Measurements from ENCODE around the gene MCMBP. TPM values are rescaled to one million over a fixed set of nuclear protein-coding genes. Genes with fewer than 3 reads are reported as not detected.
"Not testable (repeated sequence)": the region's sequence is repeated elsewhere in the genome, so short reads cannot be mapped to it uniquely, and the experiment has no call there.

The MCMBP gene
- polyA plus RNA-seq, 4 donors: 59.6 to 69.3 (median 66.7) TPM

DNA sequence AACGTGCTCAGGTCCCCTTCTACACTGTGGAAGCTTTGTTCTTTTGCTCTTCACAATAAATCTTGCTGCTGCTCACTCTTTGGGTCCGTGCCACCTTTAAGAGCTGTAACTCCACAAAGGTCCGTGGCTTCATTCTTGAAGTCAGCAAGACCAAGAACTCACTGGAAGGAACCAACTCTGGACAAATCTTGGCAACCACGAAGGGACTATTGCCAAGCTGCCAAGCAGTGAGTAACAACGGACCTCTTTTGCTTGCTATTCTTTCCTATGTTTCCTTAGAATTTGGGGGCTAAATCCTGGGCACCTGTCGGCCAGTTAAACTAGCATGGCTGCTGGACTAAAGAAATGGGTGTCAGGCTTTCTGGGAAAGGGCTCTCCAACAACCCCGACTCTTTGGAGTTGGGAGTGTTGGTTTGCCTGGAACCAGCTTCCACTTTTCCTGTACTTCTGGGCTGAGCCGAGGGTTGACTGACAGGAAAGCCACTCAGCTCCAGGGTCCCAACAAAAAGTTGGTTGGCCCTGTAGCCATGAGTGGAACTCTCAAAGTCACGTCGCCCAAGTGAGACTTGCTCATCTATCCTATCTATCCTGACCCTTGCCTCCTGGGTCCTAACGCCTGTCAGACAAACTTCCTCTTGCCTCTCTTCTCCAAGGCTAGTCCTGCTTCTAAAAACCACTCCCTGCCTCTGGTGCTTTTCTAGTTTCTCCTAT, 11.4 kb upstream of the MCMBP start:
- DNase-seq (ENCODE audit: low read depth in 4 of 4, low spot score in 3 of 4): not testable (repeated sequence)

DNA sequence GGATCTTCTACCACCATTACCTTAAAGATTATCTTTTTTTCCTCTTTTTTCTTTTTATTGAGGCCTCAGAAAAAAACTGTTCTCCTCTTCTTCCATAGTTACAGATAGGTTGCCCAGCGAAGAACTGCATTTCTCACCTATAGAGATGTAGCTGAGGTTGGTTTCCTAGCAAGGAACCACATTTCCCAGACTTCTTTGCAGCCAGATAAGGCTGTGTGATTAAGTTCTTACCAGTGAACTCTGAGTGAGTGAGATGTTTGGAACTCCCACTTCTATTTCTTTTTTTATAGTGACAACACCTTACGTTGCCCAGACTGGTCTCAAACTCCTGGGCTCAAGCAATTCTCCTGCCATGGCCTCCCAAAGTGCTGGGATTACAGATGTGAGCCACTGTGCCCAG, 5.9 kb upstream of the MCMBP start:
- DNase-seq (ENCODE audit: low read depth in 4 of 4, low spot score in 3 of 4): no peak

DNA sequence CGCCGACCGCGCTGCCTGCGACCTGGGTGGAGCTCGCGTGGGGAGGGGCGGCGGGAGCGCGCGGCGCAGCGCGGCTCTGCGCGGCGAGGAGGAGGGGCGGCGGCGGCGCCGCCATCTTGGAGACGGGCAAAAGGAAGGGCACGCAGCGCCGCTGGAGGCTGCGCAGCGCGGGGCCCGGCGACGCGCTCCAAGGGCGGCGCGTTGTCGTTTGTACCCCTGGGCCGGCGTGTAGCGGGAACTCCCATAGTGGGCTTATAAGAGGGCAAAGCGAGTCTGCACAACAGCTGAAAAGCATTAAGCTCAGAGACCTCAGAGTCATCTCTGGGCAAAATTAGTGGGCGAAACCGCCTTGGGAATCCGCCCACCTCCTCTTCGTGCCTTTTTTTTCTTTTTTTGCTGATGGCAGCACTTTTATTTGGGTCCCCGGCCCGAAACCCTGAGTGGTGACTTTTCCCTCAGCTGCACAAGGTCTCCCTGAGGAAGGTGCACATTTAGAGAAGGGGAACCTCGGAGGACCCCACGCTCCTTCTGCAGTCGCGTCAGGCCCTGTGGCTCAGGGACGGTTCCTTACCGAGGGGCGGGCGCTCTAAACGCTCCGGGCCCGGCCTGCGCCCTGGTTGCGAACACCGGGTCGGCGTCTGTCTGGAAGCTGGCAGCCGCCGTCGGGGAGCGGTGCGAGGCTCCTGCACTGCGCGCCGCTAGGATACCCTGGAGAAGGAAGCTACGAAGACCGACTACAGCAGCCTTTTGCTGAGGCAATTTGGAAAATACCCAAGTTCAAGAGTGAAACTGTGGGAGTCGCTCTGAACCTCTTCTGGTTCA, 428 bp upstream of the MCMBP start:
- peak; percentile 81 to 85 (median 84) for DNase-seq (ENCODE audit: low read depth in 4 of 4, low spot score in 3 of 4)

DNA sequence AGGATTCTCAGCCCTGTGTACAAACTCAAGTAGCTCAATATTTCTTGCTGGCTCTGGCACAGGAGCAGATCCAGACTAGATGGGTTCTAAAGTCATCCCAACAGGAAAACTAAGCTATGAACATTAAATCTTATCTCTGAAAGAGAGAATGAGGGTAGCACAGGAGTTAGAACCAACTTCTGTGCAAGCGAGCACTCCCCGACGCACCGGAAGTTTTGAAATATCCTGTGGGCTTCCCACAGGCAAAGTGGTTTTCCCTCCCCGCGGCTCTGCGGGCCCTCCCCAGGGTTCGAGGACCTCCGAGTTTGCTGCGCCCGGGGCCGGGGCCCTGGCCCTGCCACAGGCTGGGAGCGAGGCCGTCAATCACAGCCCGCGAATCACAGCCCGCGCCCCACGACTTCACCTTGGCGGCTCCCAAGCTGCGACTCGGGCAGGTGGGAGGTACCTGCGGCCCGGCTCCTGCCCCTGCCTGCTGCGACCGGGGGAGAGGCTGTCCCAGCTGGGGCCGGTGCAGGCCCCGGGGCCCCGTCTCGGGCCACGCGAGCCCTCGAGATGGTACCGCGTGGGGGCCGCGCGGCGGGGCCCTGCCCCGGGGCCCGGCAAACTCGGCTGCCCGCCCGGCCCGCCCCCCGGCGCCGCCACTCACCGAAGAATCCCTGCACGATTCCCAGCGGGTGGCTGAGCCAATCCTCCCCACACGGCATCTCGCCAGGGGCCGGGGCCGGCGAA, 598 bp downstream of the MCMBP start:
- DNase-seq (ENCODE audit: low read depth in 4 of 4, low spot score in 3 of 4): peak in 1 of 4 donors; percentile 25

DNA sequence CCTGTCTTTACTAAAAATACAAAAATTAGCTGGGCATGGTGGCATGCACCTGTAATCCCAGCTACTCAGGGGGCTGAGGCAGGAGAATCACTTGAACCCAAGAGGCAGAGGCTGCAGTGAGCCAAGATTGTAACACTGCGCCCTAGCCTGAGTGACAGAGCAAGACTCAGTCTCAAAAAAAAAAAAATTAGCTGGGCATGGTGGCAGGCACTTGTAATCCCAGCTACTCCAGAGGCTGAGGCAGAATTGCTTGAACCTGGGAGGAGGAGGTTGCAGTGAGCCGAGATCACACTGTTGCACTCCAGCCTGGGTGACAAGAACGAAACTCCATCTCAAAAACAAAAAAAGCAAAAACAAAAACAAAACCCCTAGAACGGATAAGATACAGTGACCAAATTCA, 3.2 kb downstream of the MCMBP start:
- DNase-seq (ENCODE audit: low read depth in 4 of 4, low spot score in 3 of 4): not testable (repeated sequence)

DNA sequence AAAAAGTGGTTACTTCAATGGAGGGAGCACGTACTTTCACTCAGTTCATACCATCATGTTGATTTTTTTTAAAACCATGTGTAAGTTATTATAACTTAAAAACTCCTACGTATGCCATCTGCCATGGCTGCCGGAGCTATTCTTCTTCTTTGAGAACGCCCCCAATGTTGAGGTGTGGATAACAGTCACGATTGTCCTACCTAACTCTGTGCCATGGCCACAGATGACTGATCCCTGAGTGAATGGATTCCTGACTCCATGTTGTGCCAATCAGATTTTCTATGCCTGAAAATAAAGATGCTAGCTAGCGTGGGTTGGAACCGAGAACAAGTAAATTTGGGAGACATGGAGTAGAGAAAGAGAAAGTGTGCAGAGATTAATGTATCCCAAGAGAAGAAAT, 5.3 kb downstream of the MCMBP start:
- no peak for DNase-seq (ENCODE audit: low read depth in 4 of 4, low spot score in 3 of 4)

DNA sequence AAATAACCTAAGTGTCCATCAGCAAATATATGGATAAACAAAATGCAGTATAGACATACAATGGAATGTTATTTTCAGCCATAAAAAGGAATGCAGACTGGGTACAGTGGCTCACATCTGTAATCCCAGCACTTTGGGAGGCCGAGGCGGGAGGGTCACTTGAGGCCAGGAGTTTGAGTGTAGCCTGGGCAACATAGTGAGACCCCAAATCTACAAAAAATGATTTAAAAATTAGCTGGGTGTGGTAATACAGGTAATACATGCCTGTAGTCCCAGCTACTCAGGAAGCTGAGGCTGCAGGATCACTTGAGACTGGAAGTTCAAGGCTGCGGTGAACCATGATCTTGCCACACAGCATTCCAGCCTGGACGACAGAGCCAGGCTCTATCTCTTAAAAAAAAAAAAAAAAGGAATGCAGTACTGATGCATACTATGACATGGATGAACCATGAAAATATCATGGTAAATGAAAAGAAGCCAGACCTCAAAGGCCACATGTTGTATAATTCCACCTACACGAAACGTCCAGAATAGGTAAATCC, 6.9 kb downstream of the MCMBP start:
- DNase-seq (ENCODE audit: low read depth in 4 of 4, low spot score in 3 of 4): no peak

DNA sequence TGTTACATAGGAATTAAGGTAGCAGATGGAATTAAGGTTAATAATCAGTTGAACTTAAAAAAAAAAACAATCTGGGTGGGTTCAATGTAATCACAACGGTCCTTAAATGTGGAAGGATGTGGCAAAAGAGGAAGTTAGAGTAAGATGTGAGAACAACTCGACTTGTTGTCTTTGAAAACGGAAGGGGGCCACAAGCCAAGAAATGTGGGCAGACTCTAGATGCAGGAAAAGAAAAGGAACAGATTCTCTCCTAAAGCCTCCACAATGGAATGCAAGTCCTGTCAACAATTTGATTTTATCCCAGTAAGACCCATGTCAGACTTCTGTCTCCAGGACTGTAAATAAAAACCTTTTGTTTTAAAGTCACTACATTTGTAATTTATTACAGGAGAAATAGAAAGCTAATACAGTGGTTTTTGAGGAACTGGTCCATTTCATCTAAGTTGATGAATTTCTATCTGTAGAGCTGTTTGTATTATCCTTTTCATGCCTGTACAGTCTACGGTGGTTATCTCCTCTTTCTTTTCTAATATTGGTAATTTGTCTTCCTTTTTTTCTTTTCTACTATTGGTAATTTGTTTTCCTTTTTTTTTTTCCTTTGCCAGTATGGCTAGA, 8.6 kb downstream of the MCMBP start:
- DNase-seq (ENCODE audit: low read depth in 4 of 4, low spot score in 3 of 4): no peak

DNA sequence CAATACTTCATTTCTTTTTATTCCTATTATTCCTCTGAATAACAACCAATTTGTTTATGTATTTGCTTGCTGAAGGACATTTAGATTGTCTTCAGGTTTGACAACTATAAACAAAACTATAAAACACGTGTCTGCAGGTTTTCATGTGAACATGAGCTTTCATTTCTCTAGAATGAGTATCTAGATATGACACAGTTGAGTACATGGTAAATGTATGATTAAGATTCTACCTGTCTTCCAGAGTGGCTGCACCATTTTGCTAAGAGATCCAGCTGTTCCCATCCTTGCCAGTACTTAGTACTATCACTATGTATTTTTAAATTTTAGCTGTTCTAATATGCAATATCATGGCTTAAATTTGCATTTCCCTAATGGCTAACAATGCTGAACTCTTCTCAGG, 10.1 kb downstream of the MCMBP start:
- no peak for DNase-seq (ENCODE audit: low read depth in 4 of 4, low spot score in 3 of 4)

DNA sequence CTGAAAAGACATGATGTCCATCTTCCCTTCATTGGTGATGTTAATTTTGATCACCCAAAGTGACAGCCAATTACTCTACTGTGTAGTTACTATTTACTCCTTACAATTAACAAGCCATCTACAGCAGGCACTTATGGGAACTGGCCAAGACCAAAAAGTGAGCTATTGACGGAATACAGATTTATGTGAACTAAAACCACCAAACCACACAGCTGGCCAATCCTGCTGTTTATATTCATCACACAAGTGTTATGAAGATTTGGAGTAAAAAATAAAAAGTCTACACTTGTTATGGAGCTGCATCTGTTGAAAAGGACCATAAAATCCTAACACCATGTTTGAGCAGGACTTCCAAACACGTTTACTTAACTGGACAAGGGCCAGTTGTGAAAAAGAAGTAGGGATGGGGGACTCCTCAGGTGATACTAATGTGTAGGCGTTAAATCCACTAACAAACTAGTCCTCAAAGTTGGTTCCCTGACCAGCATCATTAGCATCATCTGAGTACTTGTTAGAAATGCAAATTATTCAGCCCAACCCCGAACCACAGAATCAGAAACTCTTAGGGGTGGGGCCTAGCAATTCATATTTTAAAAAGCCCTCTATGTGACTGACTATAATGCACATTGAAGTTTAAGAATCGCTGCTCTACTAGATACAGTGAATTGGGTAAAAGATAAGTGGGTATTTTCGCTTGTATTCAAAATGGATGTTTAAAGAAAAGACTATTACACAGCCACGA, 11.6 kb downstream of the MCMBP start:
- no peak for DNase-seq (ENCODE audit: low read depth in 4 of 4, low spot score in 3 of 4)

DNA sequence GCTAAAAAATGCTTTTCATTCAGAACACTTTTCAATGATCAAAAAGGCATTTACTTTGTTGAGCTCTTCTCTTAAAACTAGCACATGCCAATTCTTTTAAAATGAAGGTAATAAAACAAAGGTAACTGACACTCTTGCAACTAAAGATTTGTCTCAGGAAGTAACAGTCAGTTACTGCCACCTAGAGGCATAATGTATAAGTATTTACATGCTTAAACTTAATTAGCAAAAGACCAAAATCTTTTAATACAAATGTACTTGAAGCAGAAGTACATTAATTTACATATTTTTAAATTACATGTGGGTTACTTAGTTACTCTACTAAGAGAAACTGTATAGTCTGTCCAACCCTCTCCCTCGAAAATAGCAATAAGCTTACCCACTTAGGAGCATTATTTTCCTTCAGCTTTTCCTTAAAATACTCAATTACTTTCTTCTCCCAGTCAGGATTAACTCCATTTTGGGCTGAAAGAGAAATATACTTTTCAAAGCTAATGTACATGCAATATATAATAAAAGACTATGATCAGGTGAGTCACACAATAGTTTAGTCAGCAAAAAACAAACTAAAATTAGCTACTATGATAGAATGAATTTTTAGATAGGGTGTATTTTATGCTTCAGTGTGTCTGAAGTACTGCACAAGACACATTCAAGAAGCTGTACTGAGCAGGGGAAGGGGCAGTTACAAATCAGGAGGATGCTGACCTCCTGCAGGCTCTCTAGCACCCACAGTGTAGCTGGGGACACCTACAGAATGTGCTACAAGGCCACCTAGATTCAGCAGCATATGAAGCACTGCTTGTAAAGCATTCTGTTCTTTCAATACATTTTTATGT, 13.0 kb downstream of the MCMBP start:
- peak in 2 of 4 donors; percentile 17 to 28 for DNase-seq (ENCODE audit: low read depth in 4 of 4, low spot score in 3 of 4)

DNA sequence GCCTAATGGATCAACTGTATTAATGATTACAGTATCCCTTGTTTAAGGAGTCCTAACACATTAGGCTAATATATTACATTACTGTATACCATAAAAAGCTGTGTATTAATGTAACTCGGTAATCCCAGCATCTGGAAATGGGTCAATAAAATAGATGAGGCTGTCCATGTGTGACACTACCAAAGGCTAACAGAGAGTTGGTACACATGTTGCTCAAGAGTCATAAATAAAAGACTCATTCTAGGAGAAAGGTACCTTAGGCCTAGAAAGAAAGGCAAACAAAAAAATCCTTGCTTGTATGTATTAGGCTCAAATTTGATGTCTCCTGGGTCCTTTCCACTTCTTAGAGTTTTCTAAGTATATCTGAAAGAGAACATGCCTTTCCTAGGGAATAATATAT, 14.6 kb downstream of the MCMBP start:
- DNase-seq (ENCODE audit: low read depth in 4 of 4, low spot score in 3 of 4): no peak

DNA sequence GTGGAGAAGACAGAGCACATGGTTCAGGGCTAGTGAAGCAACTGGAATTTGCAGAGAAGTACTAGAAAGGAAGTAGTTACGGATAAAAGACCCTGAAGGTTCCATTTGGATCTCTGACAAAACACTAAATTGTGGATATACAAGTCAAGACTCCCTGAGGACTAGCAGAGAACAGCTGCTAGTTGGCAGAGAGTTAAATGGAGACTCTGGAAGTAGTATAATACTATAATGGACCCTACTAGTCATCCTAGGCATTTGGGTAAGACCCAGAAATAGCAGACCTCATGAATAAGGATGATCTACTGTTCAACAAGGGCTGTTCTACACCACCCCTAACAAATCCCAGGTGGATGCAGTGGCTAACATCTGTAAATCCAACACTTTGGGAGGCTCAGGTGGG, 19.1 kb downstream of the MCMBP start:
- no peak for DNase-seq (ENCODE audit: low read depth in 4 of 4, low spot score in 3 of 4)

DNA sequence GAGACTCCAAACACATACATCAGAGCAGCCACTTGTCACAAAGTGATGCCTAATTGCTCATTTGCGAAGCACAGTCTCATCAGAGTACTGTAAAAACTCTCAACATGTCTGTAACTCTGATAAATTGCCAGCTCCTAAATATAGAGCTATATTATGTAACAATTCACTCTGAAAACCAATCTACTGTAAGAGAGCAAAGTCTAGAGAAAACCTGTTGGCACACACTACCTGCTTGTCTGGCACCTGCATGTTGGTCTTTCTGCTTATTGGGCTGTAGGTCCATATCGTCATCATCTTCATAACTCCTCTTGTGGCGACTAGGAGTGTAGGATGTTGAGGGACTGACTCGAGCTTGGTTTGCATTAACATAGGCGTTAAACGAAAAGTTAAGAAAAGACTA, 19.8 kb downstream of the MCMBP start:
- no peak for DNase-seq (ENCODE audit: low read depth in 4 of 4, low spot score in 3 of 4)

DNA sequence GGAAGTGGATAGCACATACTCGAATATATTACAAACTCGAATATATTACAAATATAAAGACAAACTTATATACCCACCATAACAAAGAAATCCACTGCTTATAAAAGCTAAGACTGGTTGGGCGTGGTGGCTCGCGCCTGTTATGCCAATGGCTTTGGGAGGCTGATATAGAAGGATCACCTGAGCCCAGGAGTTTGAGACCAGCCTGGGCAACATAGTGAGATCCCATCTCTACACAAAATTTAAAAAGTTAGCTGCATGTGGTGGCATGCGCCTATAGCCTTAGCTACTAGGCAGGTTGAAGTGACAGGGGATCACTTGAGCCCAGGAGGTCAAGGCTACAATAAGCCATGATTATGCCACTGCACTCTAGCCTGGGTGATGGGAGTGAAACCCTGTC, 20.4 kb downstream of the MCMBP start:
- no peak for DNase-seq (ENCODE audit: low read depth in 4 of 4, low spot score in 3 of 4)

DNA sequence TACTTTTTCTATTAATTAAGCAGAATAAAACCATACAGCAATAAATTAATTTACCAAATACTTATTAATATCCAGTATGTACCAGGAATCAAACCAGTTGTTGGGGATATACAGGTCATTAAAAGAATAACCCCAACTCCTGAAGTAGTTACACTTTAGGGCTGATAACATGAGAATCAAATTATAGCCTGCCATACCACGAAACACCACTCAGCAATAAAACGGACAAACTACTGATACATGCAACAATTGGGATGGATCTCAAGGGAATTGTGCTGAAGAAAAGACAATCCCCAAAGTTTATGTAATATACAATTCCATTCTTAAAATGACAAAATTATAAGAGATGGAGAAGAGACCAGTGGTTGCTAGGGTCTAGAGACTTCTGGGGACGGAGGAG, 22.7 kb downstream of the MCMBP start:
- no peak for DNase-seq (ENCODE audit: low read depth in 4 of 4, low spot score in 3 of 4)

DNA sequence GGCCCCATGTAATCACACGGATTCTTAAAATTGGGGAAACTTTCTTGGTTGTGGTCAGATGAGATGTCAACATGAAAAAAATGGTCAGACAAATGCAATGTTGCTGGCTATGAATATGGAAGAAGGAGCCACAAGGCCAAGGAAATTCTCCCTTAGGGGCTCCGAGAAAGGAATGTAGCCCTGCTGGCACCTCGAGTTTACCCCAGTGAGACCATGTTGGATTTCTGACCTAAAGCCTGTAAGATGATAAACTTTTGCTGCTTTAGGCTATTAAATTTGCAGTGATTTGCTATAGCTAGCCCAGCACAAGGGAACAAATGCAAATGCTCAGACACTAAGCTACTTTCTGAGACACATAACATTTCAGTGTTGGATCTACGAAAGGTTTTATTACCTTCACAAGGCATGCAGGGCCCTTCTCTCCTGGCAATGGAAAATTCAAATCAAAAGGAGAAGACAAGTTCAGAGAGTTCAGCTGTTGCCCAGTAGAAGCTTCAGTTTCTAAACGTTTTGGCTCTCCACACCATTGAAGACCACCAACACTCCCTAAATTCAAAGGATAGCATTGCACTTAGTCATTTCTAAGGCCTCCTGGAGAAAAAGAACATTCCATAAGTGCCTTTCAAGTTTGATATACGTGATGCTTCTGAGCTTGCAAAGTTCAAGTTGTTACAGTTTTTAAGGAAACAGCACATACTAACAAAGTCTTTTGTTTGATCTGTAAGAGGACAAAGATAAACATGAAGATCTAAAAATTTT, 23.4 kb downstream of the MCMBP start:
- no peak for DNase-seq (ENCODE audit: low read depth in 4 of 4, low spot score in 3 of 4)

DNA sequence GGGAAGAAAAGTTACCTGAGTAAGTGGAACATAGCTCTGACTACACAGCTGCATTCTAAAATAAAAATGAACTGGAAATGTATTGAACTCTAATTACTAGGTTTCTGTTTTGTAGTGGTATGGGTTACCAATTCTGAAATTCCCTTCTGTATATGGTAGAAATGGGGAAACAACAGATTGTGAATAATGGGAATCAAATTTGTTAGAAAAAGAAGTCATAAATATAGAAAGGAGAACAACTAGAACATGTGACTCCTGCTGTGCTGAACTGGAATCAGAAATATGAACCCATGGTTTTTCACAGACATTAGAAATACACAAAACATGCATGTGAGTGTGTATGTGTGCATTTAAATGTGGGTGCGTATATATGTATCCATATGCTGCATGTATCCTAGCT, 27.0 kb downstream of the MCMBP start:
- no peak for DNase-seq (ENCODE audit: low read depth in 4 of 4, low spot score in 3 of 4)

Measured in right renal pelvis (tissue), 4 donors.